ELF-1 (cell line): Measurements from ENCODE around the gene CDK12.

Experiments used
- DNase-seq: peaks from one replicate; pipeline ENCODE4 v3.0.0-alpha.2; 2016; ENCODE audit warnings: low read depth, low spot score

CDK12 gene

DNA sequence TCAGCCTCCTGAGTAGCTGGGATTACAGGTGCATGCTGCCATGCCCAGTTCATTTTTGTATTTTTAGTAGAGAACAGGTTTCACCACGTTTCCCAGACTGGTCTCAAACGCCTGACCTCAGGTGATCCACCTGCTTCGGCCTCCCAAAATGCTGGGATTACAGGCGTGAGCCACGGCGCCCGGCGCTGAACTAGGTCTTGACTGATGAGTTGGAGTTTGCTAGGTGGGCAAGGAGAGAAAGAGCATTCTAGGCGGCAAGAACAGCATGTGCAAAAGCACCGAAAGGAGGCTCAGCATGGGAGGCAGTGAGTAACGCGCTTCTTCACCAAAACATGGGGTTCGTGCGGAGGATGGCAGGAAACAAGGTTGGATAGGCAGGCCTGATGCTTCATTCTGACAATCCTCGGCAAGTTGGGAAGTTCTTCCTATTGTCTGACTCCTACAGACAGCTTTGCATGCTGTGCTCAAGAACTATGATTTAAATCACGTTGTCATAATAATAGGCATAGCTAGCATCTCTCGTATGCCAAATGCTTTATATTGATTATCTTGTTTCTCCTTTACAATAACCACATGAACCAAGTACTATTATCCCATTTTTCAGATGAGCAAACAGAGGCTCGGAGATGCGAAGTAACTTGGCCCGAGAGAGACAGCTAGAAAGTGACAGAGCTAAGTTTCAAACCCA is 119.9 kb downstream of the CDK12 start:
- no peak for DNase-seq

DNA sequence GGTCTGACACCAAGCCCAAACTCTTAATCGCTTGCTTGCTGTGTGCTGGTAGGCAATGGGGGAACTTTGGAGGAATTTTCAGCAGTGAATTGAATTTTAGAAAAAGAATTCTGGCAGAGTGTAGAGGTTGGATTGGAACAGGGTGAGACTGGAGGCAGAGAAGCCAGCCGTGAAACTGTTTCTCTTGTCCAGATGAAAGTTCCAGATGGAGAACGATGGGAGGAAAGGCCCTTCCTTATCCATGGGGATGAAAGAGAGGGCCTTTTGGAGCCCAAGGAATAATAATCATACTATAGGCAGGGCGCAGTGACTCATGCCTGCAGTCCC is 120.4 kb downstream of the CDK12 start:
- DNase-seq, result no peak

DNA sequence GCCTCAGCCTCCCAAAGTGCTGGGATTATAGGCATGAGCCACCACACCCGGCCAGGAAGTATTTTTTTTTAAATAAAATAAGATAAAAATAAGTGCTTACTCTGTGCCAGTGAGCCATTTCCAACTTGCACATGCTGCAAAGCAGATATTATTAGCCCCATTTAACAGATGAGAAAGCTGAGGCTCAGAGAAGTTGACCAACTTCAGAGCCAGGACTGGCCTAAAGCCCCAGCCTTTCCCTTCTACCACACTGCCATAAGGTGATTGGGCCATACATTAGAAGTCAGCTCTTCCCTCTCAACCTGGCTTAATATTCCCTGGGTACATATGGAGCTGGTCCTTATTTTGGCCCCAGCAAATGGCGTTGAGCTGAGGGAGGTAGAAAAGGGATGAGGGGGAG is 121.4 kb downstream of the CDK12 start:
- DNase-seq, result no peak
